GM12878 (cell line): ENCODE data around the gene PACS1. TPM values are rescaled to one million over a fixed set of nuclear protein-coding genes. Genes with fewer than 3 reads are reported as not detected.
A peak's percentile ranks its signal among the peaks of the same experiment; 100 is the strongest.

ENCODE experiments used
- CBX3 ChIP-seq: fragments of 200-600 bp; sonication (generic); IDR thresholded peaks from 2 replicates; pipeline ENCODE4 v1.6.1; 2016; ENCODE audit warnings: low read depth, borderline replicate concordance
- CHD1 ChIP-seq: IDR thresholded peaks from 2 replicates; pipeline ENCODE4 v1.6.1; 2012; ENCODE audit warnings: low read depth, low read length, improper control_type of control experiment
- CREB1 ChIP-seq: IDR thresholded peaks from 2 replicates; pipeline ENCODE4 v1.6.1; 2012; ENCODE audit warnings: low read depth, mild to moderate bottlenecking, inconsistent platforms
- EED ChIP-seq: sonication (generic); IDR thresholded peaks from 2 replicates; pipeline ENCODE4 v1.6.1; 2016; ENCODE audit warnings: antibody characterized with exemption, low read depth
- EZH2 ChIP-seq: IDR thresholded peaks from 2 replicates; pipeline ENCODE4 v1.6.1; 2012; ENCODE audit warnings: low read depth, mild to moderate bottlenecking, control low read depth, inconsistent platforms, low read length, borderline replicate concordance; ENCODE audit not compliant: control insufficient read depth
- HDAC2 ChIP-seq: fragments of 200-600 bp; sonication (generic); IDR thresholded peaks from 2 replicates; pipeline ENCODE4 v1.6.1; 2017
- HDAC6 ChIP-seq: fragments of 200-600 bp; sonication (generic); IDR thresholded peaks from one replicate; pipeline ENCODE4 v1.8.0; 2017; ENCODE audit warnings: antibody characterized with exemption; ENCODE audit not compliant: unreplicated experiment
- HDGF ChIP-seq: fragments of 450-650 bp; IDR thresholded peaks from 2 replicates; pipeline ENCODE4 v1.6.1; 2016; ENCODE audit warnings: antibody characterized with exemption
- HSF1 ChIP-seq: fragments of 150-350 bp; IDR thresholded peaks from 2 replicates; pipeline ENCODE4 v1.6.1; 2014; ENCODE audit warnings: mild to moderate bottlenecking, low read depth, low read length
- MYB ChIP-seq: fragments of 150-350 bp; IDR thresholded peaks from 2 replicates; pipeline ENCODE4 v1.6.1; 2014; ENCODE audit warnings: mild to moderate bottlenecking, low read depth, low read length, borderline replicate concordance
- NR2C1 ChIP-seq: fragments of 450-650 bp; IDR thresholded peaks from 2 replicates; pipeline ENCODE4 v1.6.1; 2017; ENCODE audit warnings: antibody characterized with exemption, mild to moderate bottlenecking, moderate library complexity
- NRF1 ChIP-seq: conservative IDR thresholded peaks from 2 replicates; pipeline ENCODE4 v1.6.1; 2011; ENCODE audit warnings: mild to moderate bottlenecking, low read depth, low read length, improper control_type of control experiment
- PAX8 ChIP-seq: fragments of 450-650 bp; IDR thresholded peaks from 2 replicates; pipeline ENCODE4 v1.6.1; 2017; ENCODE audit warnings: mild to moderate bottlenecking, moderate library complexity
- SMAD1 ChIP-seq: fragments of 450-650 bp; IDR thresholded peaks from 2 replicates; pipeline ENCODE4 v1.6.1; 2018; ENCODE audit warnings: mild to moderate bottlenecking, low read depth; ENCODE audit not compliant: partially characterized antibody
- SMAD5 ChIP-seq: IDR thresholded peaks from 2 replicates; pipeline ENCODE4 v1.6.1; 2016; ENCODE audit warnings: antibody characterized with exemption, low read depth
- SUPT20H ChIP-seq: IDR thresholded peaks from 2 replicates; pipeline ENCODE4 v1.6.1; 2011; ENCODE audit warnings: low read depth, mild to moderate bottlenecking, low read length, moderate library complexity, borderline replicate concordance; ENCODE audit not compliant: control insufficient read depth
- TBL1XR1 ChIP-seq: IDR thresholded peaks from 2 replicates; pipeline ENCODE4 v1.6.1; 2012; ENCODE audit warnings: low read depth, low read length, improper control_type of control experiment
- TCF7 ChIP-seq: IDR thresholded peaks from 2 replicates; pipeline ENCODE4 v1.6.1; 2014; ENCODE audit warnings: antibody characterized with exemption, borderline replicate concordance
- WRNIP1 ChIP-seq: IDR thresholded peaks from 2 replicates; pipeline ENCODE4 v1.6.1; 2011; ENCODE audit warnings: low read depth, low read length, improper control_type of control experiment, borderline replicate concordance
- polyA plus RNA-seq, 11 experiments: library from polyadenylated mRNA; depleted of rRNA in 4 of 11; unstranded in 6 of 11; stranded (reverse) in 5 of 11; fragments of >200 nt; fragmentation: Nextera tagmentation in 4 of 11; fragmentation: Illumina TruSeq in 1 of 11; extraction: Ambion mirVana in 4 of 11; extraction: Trizol in 1 of 11; gene quantifications; 1 replicate in 1 of 11; 2 replicates in 10 of 11; pipeline versions ENCODE4 v1.2.1 to v1.2.3, GENCODE V29; 2011 to 2016; ENCODE audit warnings: inconsistent platforms in 2 of 11, missing spikeins in 2 of 11, low read depth in 1 of 11
- total RNA-seq, 4 experiments: library from RNA; depleted of rRNA in 3 of 4; stranded (reverse); fragments of >200 nt in 3 of 4; fragmentation: Illumina TruSeq in 1 of 4; extraction: Trizol in 1 of 4; gene quantifications; 2 replicates each; pipeline versions ENCODE4 v1.2.1 to v1.2.3, GENCODE V29; 2013 to 2021
- TF ChIP-seq, protein P1 (sequence below): IDR thresholded peaks from 2 replicates; pipeline ENCODE4 v1.6.1; 2012; ENCODE audit warnings: mild to moderate bottlenecking, low read depth, low read length
- TF ChIP-seq, protein P2 (sequence below): fragments of 450-650 bp; IDR thresholded peaks from 2 replicates; pipeline ENCODE4 v1.6.1; 2016; ENCODE audit warnings: mild to moderate bottlenecking, moderate library complexity, borderline replicate concordance

The PACS1 gene
- total and polyA plus RNA-seq, 10 of the 15 experiments (the other 5 are each of a cell fraction or from before 2014, with no cell fraction given), result 1.1 to 74.3 (median 17.9) TPM

GRCh38 chr11:66282468-66283455, 212.7 kb downstream of the PACS1 start (continued):
- TF ChIP-seq, protein P1, sequence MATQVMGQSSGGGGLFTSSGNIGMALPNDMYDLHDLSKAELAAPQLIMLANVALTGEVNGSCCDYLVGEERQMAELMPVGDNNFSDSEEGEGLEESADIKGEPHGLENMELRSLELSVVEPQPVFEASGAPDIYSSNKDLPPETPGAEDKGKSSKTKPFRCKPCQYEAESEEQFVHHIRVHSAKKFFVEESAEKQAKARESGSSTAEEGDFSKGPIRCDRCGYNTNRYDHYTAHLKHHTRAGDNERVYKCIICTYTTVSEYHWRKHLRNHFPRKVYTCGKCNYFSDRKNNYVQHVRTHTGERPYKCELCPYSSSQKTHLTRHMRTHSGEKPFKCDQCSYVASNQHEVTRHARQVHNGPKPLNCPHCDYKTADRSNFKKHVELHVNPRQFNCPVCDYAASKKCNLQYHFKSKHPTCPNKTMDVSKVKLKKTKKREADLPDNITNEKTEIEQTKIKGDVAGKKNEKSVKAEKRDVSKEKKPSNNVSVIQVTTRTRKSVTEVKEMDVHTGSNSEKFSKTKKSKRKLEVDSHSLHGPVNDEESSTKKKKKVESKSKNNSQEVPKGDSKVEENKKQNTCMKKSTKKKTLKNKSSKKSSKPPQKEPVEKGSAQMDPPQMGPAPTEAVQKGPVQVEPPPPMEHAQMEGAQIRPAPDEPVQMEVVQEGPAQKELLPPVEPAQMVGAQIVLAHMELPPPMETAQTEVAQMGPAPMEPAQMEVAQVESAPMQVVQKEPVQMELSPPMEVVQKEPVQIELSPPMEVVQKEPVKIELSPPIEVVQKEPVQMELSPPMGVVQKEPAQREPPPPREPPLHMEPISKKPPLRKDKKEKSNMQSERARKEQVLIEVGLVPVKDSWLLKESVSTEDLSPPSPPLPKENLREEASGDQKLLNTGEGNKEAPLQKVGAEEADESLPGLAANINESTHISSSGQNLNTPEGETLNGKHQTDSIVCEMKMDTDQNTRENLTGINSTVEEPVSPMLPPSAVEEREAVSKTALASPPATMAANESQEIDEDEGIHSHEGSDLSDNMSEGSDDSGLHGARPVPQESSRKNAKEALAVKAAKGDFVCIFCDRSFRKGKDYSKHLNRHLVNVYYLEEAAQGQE, result no peak
- TF ChIP-seq MYB (no peak), PAX8 (no peak), CREB1 (peak; percentile 42; the same call in 1 of the 2 replicates), EZH2 (no peak), HDAC6 (no peak), HDGF (peak; percentile 72; the same call in 1 of the 2 replicates), TCF7 (no peak), WRNIP1 (no peak), HDAC2 (no peak), NRF1 (no peak), SMAD1 (no peak), NR2C1 (no peak), CBX3 (no peak), EED (no peak), SUPT20H (no peak), SMAD5 (no peak), CHD1 (no peak), HSF1 (peak; percentile 11; the same call in 1 of the 2 replicates), TBL1XR1 (no peak)
- TF ChIP-seq, protein P2, sequence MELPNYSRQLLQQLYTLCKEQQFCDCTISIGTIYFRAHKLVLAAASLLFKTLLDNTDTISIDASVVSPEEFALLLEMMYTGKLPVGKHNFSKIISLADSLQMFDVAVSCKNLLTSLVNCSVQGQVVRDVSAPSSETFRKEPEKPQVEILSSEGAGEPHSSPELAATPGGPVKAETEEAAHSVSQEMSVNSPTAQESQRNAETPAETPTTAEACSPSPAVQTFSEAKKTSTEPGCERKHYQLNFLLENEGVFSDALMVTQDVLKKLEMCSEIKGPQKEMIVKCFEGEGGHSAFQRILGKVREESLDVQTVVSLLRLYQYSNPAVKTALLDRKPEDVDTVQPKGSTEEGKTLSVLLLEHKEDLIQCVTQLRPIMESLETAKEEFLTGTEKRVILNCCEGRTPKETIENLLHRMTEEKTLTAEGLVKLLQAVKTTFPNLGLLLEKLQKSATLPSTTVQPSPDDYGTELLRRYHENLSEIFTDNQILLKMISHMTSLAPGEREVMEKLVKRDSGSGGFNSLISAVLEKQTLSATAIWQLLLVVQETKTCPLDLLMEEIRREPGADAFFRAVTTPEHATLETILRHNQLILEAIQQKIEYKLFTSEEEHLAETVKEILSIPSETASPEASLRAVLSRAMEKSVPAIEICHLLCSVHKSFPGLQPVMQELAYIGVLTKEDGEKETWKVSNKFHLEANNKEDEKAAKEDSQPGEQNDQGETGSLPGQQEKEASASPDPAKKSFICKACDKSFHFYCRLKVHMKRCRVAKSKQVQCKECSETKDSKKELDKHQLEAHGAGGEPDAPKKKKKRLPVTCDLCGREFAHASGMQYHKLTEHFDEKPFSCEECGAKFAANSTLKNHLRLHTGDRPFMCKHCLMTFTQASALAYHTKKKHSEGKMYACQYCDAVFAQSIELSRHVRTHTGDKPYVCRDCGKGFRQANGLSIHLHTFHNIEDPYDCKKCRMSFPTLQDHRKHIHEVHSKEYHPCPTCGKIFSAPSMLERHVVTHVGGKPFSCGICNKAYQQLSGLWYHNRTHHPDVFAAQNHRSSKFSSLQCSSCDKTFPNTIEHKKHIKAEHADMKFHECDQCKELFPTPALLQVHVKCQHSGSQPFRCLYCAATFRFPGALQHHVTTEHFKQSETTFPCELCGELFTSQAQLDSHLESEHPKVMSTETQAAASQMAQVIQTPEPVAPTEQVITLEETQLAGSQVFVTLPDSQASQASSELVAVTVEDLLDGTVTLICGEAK, result peak; percentile 85
